Endometrial microvascular endothelial cells (primary cell): ENCODE measurements around the gene DNAJB13. TPM values are rescaled to one million over a fixed set of nuclear protein-coding genes. Genes with fewer than 3 reads are reported as not detected.
"Not testable (repeated sequence)": the region's sequence is repeated elsewhere in the genome, so short reads cannot be mapped to it uniquely, and the experiment has no call there.

Source experiments
- in situ Hi-C: cut with HindIII; loops from 2 replicates; pipeline ENCODE4 v1.10.0; 2017; ENCODE audit warnings: low sequenced_read_pairs, low pct_unique_long_range_greater_than_20kb; ENCODE audit errors: inconsistent ontology term
- total RNA-seq: library from RNA; depleted of rRNA; stranded (reverse); fragments of >200 nt; gene quantifications from one replicate; pipeline ENCODE4 v1.2.3, GENCODE V29; 2015; ENCODE audit errors: inconsistent ontology term

The DNAJB13 gene
- total RNA-seq, 1 donor from 2014 or later, result not detected

- in situ Hi-C loops, result no loop called here
These were observed 22.0 kb downstream of the DNAJB13 start for GRCh38 chr11:73972620-73973449.

GRCh38 chr11:73974604-73975478, 24.0 kb downstream of the DNAJB13 start:
- in situ Hi-C loops, result no loop called here

GRCh38 chr11:73975479-73975757, 24.6 kb downstream of the DNAJB13 start:
- in situ Hi-C loops, result no loop called here

- in situ Hi-C loops, result no loop called here
These were observed 25.8 kb downstream of the DNAJB13 start for GRCh38 chr11:73976451-73977151.

GRCh38 chr11:73977856-73978519, 27.2 kb downstream of the DNAJB13 start:
- in situ Hi-C loops, result no loop called here

- in situ Hi-C loops, result no loop called here
These were observed 27.8 kb downstream of the DNAJB13 start for GRCh38 chr11:73978576-73979086.

GRCh38 chr11:73980001-73980961, 29.5 kb downstream of the DNAJB13 start:
- in situ Hi-C loops, result no loop called here

GRCh38 chr11:73981051-73981805, 30.4 kb downstream of the DNAJB13 start:
- in situ Hi-C loops, result no loop called here

GRCh38 chr11:73982595-73982989, 31.8 kb downstream of the DNAJB13 start, which contains the start of gene UCP2:
Gene UCP2, minus strand, starts transcription at chr11:73982843. Its CDS starts 4,465 bp downstream, at chr11:73978378.
- in situ Hi-C loops, result no loop called here

- in situ Hi-C loops, result no loop called here
These were observed 32.3 kb downstream of the DNAJB13 start for GRCh38 chr11:73982990-73983740.

- in situ Hi-C loops, result no loop called here
These were observed 33.1 kb downstream of the DNAJB13 start for GRCh38 chr11:73983741-73984538.

GRCh38 chr11:73985661-73986060, 34.8 kb downstream of the DNAJB13 start:
- in situ Hi-C loops, result not testable (repeated sequence)

GRCh38 chr11:73988227-73988626, 37.4 kb downstream of the DNAJB13 start:
- in situ Hi-C loops, result no loop called here

GRCh38 chr11:73989156-73989555, 38.3 kb downstream of the DNAJB13 start:
- in situ Hi-C loops, result no loop called here

- in situ Hi-C loops, result no loop called here
These were observed 39.9 kb downstream of the DNAJB13 start for GRCh38 chr11:73990730-73991129.
